Astrocyte (in vitro differentiated cells and primary cell): Measurements from ENCODE around the gene MALAT1. TPM values are rescaled to one million over a fixed set of nuclear protein-coding genes. Genes with fewer than 3 reads are reported as not detected.

Experiments
- DNase-seq: peaks from one replicate; pipeline ENCODE4 v3.0.0-alpha.2; 2010; ENCODE audit warnings: low read depth
- FAIRE-seq: peaks from 2 replicates; lab custom pipeline; 2011; peaks lifted over from hg19 to GRCh38; lab: Jason Lieb, UNC
- H2AFZ ChIP-seq: 2 replicates; pipeline ENCODE4 v1.6.0; 2012; ENCODE audit warnings: low read depth, low read length, inconsistent platforms
- H3K27ac ChIP-seq: 2 replicates; pipeline ENCODE4 v1.5.1; 2011; ENCODE audit warnings: low read depth, low read length, inconsistent platforms
- H3K27me3 ChIP-seq: 2 replicates; pipeline ENCODE4 v1.6.0; 2011; ENCODE audit warnings: low read length, inconsistent platforms; ENCODE audit not compliant: insufficient read depth
- H3K36me3 ChIP-seq: 2 replicates; pipeline ENCODE4 v1.5.1; 2011; ENCODE audit warnings: low read length, inconsistent platforms; ENCODE audit not compliant: insufficient read depth
- H3K4me1 ChIP-seq: 2 replicates; pipeline ENCODE4 v1.5.1; 2011; ENCODE audit warnings: low read length, inconsistent platforms; ENCODE audit not compliant: insufficient read depth
- H3K4me2 ChIP-seq: 2 replicates; pipeline ENCODE4 v1.6.0; 2012; ENCODE audit warnings: low read length, inconsistent platforms
- H3K4me3 ChIP-seq: 2 replicates; pipeline ENCODE4 v1.5.1; 2011; ENCODE audit warnings: low read depth, mild to moderate bottlenecking, low read length, inconsistent platforms; ENCODE audit not compliant: insufficient read depth
- H3K79me2 ChIP-seq: 2 replicates; pipeline ENCODE4 v1.6.0; 2012; ENCODE audit warnings: mild to moderate bottlenecking, low read length, inconsistent platforms; ENCODE audit not compliant: insufficient read depth
- H3K9ac ChIP-seq: 2 replicates; pipeline ENCODE4 v1.6.0; 2012; ENCODE audit warnings: mild to moderate bottlenecking, low read length, inconsistent platforms
- H3K9me3 ChIP-seq: 2 replicates; pipeline ENCODE4 v1.5.1; 2012; ENCODE audit warnings: low read depth, mild to moderate bottlenecking, low read length, inconsistent platforms; ENCODE audit not compliant: insufficient read depth
- H4K20me1 ChIP-seq: 2 replicates; pipeline ENCODE4 v1.6.0; 2012; ENCODE audit warnings: low read length, inconsistent platforms; ENCODE audit not compliant: insufficient read depth
- H3K27ac Mint-ChIP-seq: one replicate; pipeline ENCODE4 v1.8.0; 2021; ENCODE audit warnings: mild to moderate bottlenecking, mixed read lengths; ENCODE audit not compliant: unreplicated experiment
- H3K27me3 Mint-ChIP-seq: one replicate; pipeline ENCODE4 v1.8.0; 2021; ENCODE audit warnings: low read depth, mixed read lengths; ENCODE audit not compliant: unreplicated experiment
- H3K36me3 Mint-ChIP-seq: one replicate; pipeline ENCODE4 v1.8.0; 2021; ENCODE audit warnings: low read depth, mixed read lengths; ENCODE audit not compliant: unreplicated experiment
- H3K4me1 Mint-ChIP-seq: one replicate; pipeline ENCODE4 v1.8.0; 2021; ENCODE audit warnings: low read depth, mixed read lengths; ENCODE audit not compliant: unreplicated experiment
- H3K4me3 Mint-ChIP-seq: one replicate; pipeline ENCODE4 v1.8.0; 2021; ENCODE audit warnings: mild to moderate bottlenecking, moderate library complexity, mixed read lengths; ENCODE audit not compliant: unreplicated experiment
- H3K9me3 Mint-ChIP-seq: one replicate; pipeline ENCODE4 v1.8.0; 2021; ENCODE audit warnings: mild to moderate bottlenecking, mixed read lengths; ENCODE audit not compliant: unreplicated experiment
- EZH2 ChIP-seq: IDR thresholded peaks from 2 replicates; pipeline ENCODE4 v1.6.1; 2012; ENCODE audit warnings: mild to moderate bottlenecking, low read length, inconsistent platforms; ENCODE audit not compliant: insufficient read depth
- total RNA-seq: library from RNA; stranded (reverse); gene quantifications from 2 replicates; pipeline ENCODE4 v1.2.1, GENCODE V29; 2021
- TF ChIP-seq, protein P1 (sequence below): IDR thresholded peaks from 2 replicates; pipeline ENCODE4 v1.5.1; 2011; ENCODE audit warnings: low read depth, mild to moderate bottlenecking, inconsistent platforms, low read length, moderate library complexity; ENCODE audit not compliant: insufficient read depth

MALAT1 gene
- total RNA-seq, 1 donor from 2014 or later, result 8,991 TPM

- H3K79me2 ChIP-seq, result peaks cover 39% of the 10 kb centered on the region
- H3K9me3 ChIP-seq, result no peaks in the 10 kb centered on the region
- no peak for FAIRE-seq
- Mint-ChIP-seq H3K9me3 (peaks cover 5% of the 10 kb centered on the region), H3K27ac (peak overlapping the region; percentile 92), H3K4me3 (peak overlapping the region; percentile 88), H3K4me1 (peaks cover 28% of the 10 kb centered on the region), H3K27me3 (no peaks in the 10 kb centered on the region), H3K36me3 (peaks cover 14% of the 10 kb centered on the region)
- no peaks in the 10 kb centered on the region for H3K27me3 ChIP-seq
- peaks cover 49% of the 10 kb centered on the region for H4K20me1 ChIP-seq
- peak overlapping the region; percentile 95 for H3K9ac ChIP-seq
- H3K36me3 ChIP-seq, result peaks cover 7% of the 10 kb centered on the region
- peak overlapping the region; percentile 98 for H3K4me2 ChIP-seq
- no peak for TF ChIP-seq EZH2
- TF ChIP-seq, protein P1, sequence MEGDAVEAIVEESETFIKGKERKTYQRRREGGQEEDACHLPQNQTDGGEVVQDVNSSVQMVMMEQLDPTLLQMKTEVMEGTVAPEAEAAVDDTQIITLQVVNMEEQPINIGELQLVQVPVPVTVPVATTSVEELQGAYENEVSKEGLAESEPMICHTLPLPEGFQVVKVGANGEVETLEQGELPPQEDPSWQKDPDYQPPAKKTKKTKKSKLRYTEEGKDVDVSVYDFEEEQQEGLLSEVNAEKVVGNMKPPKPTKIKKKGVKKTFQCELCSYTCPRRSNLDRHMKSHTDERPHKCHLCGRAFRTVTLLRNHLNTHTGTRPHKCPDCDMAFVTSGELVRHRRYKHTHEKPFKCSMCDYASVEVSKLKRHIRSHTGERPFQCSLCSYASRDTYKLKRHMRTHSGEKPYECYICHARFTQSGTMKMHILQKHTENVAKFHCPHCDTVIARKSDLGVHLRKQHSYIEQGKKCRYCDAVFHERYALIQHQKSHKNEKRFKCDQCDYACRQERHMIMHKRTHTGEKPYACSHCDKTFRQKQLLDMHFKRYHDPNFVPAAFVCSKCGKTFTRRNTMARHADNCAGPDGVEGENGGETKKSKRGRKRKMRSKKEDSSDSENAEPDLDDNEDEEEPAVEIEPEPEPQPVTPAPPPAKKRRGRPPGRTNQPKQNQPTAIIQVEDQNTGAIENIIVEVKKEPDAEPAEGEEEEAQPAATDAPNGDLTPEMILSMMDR, result no peak
- peak overlapping the region; percentile 59 for H2AFZ ChIP-seq
- no peak for DNase-seq
- peak overlapping the region; percentile 73 for H3K4me3 ChIP-seq
- peaks cover 14% of the 10 kb centered on the region for H3K4me1 ChIP-seq
- peak overlapping the region; percentile 83 for H3K27ac ChIP-seq
These were observed 27.0 kb downstream of the MALAT1 start for GRCh38 chr11:65525546-65526480.

DNA sequence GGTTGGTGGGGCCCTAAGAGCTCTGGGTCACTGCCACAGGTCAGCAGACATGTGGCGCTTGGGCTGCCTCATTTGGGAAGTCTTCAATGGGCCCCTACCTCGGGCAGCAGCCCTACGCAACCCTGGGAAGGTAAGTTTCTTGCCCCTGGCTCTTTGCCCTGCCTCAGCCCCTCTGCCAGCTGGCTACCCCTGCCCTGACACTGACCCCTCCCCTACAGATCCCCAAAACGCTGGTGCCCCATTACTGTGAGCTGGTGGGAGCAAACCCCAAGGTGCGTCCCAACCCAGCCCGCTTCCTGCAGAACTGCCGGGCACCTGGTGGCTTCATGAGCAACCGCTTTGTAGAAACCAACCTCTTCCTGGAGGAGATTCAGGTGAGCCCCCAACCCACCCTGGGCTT, 27.9 kb downstream of the MALAT1 start:
- peaks cover 59% of the 10 kb centered on the region for H4K20me1 ChIP-seq
- H2AFZ ChIP-seq, result no peak overlapping the region
- Mint-ChIP-seq H3K36me3 (peaks cover 16% of the 10 kb centered on the region), H3K27me3 (no peaks in the 10 kb centered on the region), H3K4me1 (peaks cover 28% of the 10 kb centered on the region), H3K27ac (peak overlapping the region; percentile 4), H3K9me3 (peaks cover 5% of the 10 kb centered on the region), H3K4me3 (peak overlapping the region; percentile 88)
- no peak for DNase-seq
- H3K27me3 ChIP-seq, result no peaks in the 10 kb centered on the region
- H3K4me3 ChIP-seq, result no peak overlapping the region
- H3K9ac ChIP-seq, result no peak overlapping the region
- TF ChIP-seq, protein P1, result no peak
- TF ChIP-seq EZH2, result no peak
- FAIRE-seq, result no peak
- peaks cover 14% of the 10 kb centered on the region for H3K4me1 ChIP-seq
- no peaks in the 10 kb centered on the region for H3K9me3 ChIP-seq
- H3K79me2 ChIP-seq, result peaks cover 39% of the 10 kb centered on the region
- H3K36me3 ChIP-seq, result peaks cover 14% of the 10 kb centered on the region
- peak overlapping the region; percentile 98 for H3K4me2 ChIP-seq
- H3K27ac ChIP-seq, result no peak overlapping the region
